Measurements from ENCODE around the gene DKK1.

Gene DKK1

GRCh38 chr10:52313933-52314821 is at the start of gene DKK1 (continued):
- no peak for TF ChIP-seq ZNF776 (tag by site-specific recombination; IDR thresholded peaks at IDR 0.05; ENCODE audit: borderline replicate concordance)
- TF ChIP-seq PATZ1 (tag by site-specific recombination; IDR thresholded peaks at IDR 0.05): peak; percentile 64
- TF ChIP-seq ELK4 (IDR thresholded peaks at IDR 0.05; ENCODE audit: borderline replicate concordance, low read depth, low read length): no peak
- TF ChIP-seq ZNF580 (tag by site-specific recombination; IDR thresholded peaks at IDR 0.05): peak; percentile 42; the same call in 1 of the 2 replicates
- no peak for TF ChIP-seq ZNF366 (tag by site-specific recombination; conservative IDR thresholded peaks at IDR 0.05)
- no peak for TF ChIP-seq ZNF623 (tag by site-specific recombination; IDR thresholded peaks at IDR 0.05)
- no peak for TF ChIP-seq ZNF791 (tag by site-specific recombination; IDR thresholded peaks at IDR 0.05)
- TF ChIP-seq ZNF10 (tag by site-specific recombination; IDR thresholded peaks at IDR 0.05): no peak
- TF ChIP-seq ZNF561 (tag by site-specific recombination; IDR thresholded peaks at IDR 0.05; ENCODE audit: borderline replicate concordance): peak; percentile 82; the same call in 1 of the 2 replicates
- TF ChIP-seq ZNF133 (tag by site-specific recombination; IDR thresholded peaks at IDR 0.05): no peak
- TF ChIP-seq ZNF202 (tag by site-specific recombination; IDR thresholded peaks at IDR 0.05; ENCODE audit: borderline replicate concordance): no peak
- TF ChIP-seq ZNF354C (tag by site-specific recombination; IDR thresholded peaks at IDR 0.05; ENCODE audit: borderline replicate concordance, low read depth): no peak
- no peak for TF ChIP-seq ZNF274 (IDR thresholded peaks at IDR 0.05; ENCODE audit: low read length)
- no peak for TF ChIP-seq ZNF274 (tag by site-specific recombination; IDR thresholded peaks at IDR 0.05; ENCODE audit: borderline replicate concordance)
- no peak for TF ChIP-seq ZNF280C (tag by site-specific recombination; IDR thresholded peaks at IDR 0.05)
- peak; percentile 72; the same call in 1 of the 2 replicates for TF ChIP-seq ZSCAN30 (tag by site-specific recombination; IDR thresholded peaks at IDR 0.05)
- no peak for TF ChIP-seq ZFP3 (tag by site-specific recombination; IDR thresholded peaks at IDR 0.05; ENCODE audit: low read depth)
- TF ChIP-seq PRDM2 (tag by site-specific recombination; IDR thresholded peaks at IDR 0.05; ENCODE audit: borderline replicate concordance): no peak
- TF ChIP-seq ZNF658 (tag by site-specific recombination; IDR thresholded peaks at IDR 0.05): no peak
- TF ChIP-seq PRDM4 (tag by site-specific recombination; IDR thresholded peaks at IDR 0.05): no peak
- 0 out of 2 replicates have a peak, but pooled peaks have one; percentile 24 for TF ChIP-seq HIC1 (tag by site-specific recombination; IDR thresholded peaks at IDR 0.05)
